HG03097 (cell line): ENCODE results near the gene FAM107B.
"Not testable (repeated sequence)": the region's sequence is repeated elsewhere in the genome, so short reads cannot be mapped to it uniquely, and the experiment has no call there.

ENCODE experiments used
- ATAC-seq: cut with Tn5 transposase; IDR thresholded peaks from one replicate; pipeline ENCODE4 v1.9.1; 2021; ENCODE audit not compliant: unreplicated experiment, low FRiP score

The FAM107B gene

DNA sequence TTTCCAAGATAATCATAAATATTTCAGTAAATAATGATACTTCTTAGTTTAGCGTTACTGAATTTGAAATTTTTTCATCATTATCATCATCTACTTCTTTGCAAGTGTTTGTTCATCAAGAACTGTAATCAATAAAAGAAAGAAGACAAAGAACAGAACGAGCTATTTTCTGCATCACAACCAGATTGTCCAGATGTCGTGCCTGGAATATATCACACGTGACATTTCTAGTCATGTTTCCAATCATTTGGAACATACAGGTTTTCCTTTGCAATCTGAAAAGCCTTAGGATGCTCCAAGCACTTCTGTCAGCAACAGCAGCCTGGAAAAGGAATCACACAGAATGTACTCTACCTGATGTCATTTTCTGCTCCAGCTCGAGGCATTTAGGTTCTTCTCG lies 107.4 kb downstream of the FAM107B start:
- ATAC-seq: no peak

DNA sequence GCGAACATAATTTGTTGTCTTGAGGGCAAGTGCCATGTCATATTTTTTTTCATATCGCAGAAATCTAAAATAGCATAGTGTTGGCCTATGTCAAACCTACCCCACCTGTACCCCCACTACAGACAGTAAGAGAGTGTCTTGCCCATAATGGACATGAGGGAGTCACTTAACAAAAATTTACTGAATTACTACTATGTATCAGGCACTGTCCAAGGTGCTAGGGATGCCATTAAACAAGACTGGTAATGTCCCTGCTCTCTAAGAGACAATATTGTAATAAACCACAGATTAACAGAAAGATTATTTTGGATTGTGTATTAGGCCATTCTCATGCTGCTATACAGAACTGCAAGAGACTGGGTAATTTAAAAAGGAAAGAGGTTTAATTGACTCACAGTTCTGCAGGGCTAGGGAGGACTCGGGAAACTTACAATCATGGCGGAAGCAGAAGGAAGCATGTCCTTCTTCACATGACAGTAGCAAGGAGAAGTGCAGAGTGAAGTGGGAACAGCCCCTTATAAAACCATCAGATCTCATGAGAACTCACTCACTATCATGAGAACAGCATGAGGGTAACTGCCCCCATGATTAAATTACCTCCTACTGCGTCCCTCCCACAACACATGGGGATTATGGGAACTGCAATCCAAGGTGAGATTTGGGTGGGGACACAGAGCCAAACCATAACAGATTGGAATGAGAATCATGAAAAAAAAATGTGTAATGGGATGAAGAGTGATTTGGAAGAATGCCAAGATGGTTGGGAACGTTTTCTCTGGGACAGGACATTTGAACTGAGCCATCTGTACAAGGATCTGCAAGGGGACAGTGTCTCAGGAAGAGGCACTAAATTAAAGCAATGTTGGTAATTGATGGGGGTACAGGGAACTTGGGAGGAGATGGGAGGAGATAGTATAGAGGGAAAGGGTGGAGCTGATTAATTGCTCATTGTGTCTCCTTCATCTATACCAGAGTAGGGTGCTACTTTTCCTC lies 108.5 kb downstream of the FAM107B start:
- no peak for ATAC-seq

DNA sequence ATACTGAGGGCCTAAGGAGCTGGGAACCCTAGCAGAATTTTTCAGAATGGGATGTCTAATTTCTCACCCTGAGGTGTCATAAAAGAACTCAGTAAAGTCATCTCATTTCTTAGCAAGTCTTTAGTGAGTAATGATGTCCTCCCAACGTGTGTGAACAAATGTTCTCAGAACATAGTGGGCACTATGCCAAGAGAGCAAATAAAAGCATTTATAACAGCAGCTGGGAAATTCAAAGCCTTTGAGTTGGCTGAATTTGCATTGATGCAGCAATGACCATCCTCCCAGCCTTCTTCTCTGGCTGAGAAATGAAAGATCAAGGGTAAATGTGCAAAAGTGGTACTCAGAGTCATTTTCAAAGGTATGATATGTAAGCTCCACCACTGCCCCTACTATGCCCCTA lies 109.4 kb downstream of the FAM107B start:
- no peak for ATAC-seq

DNA sequence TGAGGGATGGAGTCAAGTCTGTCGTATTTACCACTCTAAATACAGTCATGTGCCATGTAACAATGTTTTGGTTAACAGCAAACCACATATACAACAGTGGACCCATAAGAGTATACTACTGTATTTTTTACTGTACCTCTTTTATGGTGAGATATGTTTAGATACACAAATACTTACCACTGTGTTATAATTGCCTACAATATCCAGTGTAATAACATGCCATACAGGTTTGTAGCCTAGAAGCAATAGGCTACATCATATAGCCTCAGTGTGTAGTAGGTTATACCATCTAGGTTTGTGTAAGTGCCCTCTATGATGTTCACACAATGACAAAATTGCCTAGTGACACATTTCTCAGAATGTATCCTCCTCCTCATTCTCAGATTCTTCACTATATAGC lies 110.4 kb downstream of the FAM107B start:
- ATAC-seq: no peak

DNA sequence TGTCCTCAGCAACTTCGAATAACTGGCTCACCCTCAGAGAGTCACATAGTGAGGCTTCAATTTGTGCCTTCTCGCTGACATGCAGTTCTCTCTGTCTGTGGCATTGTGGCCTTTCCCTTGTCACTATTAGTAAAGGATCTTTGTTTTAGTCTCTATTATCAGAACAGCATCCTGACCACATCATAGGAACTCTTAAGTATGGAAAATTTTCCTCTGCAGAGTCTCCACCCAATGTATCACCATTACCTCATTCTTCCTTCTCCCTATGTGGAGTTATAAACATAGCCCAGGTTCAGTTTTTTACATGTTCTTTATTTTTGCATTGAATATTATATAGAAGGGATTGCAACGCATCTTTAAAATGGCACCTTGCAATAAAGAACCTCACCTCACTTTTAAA lies 112.9 kb downstream of the FAM107B start:
- no peak for ATAC-seq

DNA sequence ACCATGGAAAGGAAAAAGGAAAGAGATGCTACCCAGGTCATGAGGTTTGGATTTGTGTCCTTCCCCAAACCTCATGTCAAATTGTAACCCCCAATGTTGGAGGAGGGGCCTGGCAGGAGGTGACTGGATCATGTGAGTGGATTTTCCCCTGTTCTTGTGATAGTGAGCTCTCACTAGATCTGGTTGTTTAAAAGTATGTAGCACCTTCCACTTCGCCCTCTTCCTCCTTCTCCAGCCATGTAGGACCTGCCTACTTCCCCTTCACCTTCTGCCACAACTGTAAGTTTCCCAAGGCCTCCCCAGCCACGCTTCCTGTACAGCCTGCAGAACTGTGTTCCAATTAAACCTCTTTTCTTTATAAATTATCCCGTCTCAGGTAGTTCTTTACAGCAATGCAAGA lies 113.9 kb downstream of the FAM107B start:
- ATAC-seq: no peak

DNA sequence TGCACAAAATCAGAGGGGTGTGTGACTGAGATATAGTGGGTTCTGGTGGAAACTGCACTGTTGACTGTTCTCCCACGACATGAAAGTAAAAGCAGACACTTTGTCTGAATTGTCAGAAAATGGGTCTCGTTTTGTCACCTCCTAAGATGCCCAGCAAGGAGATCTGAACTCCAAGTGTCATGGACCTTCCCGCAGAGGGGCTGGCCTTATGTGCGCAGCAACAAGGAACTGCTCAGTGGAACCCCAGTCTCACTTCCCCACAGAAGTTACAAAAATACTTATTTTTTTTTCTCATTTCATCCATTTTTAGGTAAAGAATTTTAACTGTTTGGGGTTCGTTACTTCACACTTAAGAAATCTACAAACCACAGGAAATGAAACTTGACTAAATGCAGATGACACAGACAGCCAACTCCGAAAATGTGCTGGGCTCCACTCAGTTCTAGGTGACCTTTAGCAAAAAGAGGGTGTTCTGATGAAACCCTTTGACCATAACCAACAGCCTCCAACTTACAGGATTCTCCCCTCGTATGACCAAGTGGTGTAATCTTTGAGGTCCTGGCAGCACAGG lies 115.0 kb downstream of the FAM107B start:
- ATAC-seq: peak; percentile 80

DNA sequence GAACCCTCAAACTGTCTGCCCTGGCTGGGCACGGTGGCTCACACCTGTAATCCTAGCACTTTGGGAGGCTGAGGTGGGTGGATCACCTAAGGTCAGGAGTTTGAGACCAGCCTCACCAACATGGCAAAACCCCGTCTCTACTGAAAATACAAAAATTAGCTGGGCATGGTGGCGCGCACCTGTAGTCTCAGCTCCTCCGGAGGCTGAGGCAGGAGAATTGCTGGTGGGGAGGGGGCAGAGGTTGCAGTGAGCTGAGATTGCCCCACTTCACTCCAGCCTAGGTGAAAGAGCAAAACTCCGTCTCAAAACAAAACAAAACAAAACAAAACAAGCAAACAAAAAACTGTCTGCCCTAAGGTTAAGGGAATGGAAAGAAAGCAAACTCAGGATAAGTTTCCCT lies 115.6 kb downstream of the FAM107B start:
- not testable (repeated sequence) for ATAC-seq

DNA sequence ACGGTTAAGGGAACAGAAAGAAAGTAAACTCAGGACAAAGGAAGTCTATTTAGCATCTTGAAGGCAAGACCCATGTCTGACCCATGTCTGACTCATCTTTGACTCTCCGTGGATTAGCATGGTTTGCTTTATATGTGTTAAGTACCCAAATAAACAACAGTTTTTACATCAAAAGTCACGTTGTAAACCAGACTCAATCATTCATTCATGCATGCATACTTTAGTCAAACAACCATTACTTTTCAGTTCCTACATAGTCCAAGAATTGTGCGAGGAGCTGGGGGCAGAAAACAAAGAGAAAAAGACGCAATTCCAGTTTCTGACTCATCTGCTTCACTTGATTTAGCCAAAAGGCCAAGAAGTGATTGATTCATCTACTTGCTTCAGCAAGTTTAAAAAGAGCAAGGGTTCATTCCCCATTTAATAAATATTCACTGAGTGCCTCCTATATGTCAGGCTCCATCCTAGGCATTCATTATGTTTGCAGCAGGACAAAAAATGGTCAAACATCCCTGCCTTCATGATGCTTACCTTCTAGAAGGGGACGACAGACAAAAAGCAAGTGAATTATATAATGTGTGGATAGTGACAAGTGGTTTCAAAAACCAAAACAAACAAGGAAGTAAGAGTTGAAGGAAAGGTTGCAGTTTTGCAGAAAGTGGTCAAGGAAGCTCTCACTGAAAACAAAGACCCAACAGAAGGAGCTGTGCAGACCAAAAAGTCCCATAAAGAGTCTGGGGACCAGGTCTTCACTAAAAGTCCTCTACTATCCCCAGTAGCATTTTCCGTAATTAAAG lies 116.2 kb downstream of the FAM107B start:
- no peak for ATAC-seq

DNA sequence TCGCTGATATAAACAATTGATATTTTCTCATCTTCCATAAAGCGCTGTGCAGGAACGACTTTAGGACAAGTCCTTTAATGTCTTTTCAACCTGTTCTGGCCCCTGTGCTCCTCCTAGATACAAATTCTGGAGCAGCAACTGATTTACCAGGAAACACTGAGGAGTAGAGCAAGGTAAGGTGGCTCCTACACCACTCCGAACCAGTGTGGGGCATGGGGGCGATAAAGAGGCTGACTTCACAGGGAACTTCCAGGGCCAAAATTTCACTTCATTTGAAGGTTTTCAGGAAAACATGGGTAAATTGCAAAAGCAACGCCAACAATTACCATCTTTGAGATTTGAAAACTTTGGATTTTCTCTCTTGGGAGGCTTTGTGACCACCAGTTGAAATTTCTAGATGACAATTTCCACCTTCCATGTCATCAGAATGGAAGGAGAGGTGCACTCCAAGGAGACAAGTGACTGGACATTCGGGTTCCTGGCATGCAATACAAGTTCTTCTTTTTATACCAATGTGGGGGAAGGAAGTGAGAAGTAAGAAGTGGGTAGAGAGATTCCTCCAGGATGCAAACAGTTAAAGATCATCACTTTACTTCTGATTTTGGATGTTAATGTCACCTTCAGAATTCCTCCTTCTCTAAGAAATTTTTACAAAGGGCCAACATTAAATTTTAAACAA lies 118.5 kb downstream of the FAM107B start:
- ATAC-seq: no peak

DNA sequence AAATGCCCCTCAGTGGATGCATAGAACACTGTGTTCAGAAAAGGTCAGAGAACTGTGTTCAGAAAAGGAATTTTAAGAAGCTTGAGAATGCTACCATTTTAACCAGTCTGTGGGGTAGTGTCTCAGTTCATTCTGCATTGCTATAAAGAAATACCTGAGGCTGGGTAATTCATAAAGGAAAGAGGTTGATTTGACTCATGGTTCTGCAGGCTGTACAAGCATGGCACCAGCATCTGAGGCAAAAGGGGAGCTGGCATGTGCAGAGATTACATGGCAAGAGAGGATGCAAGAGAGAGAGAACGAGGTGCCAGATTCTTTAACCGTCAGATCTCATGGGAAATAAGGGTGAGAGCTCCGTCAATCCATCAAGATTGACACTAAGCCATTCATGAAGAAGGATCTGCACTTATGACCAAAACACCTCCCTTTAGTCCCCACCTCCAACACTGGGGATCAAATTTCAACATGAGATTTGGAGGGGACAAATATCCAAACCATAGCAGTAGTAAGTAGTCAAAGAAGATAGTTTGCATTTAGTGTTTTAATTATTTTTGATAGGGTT lies 119.8 kb downstream of the FAM107B start:
- ATAC-seq: no peak

DNA sequence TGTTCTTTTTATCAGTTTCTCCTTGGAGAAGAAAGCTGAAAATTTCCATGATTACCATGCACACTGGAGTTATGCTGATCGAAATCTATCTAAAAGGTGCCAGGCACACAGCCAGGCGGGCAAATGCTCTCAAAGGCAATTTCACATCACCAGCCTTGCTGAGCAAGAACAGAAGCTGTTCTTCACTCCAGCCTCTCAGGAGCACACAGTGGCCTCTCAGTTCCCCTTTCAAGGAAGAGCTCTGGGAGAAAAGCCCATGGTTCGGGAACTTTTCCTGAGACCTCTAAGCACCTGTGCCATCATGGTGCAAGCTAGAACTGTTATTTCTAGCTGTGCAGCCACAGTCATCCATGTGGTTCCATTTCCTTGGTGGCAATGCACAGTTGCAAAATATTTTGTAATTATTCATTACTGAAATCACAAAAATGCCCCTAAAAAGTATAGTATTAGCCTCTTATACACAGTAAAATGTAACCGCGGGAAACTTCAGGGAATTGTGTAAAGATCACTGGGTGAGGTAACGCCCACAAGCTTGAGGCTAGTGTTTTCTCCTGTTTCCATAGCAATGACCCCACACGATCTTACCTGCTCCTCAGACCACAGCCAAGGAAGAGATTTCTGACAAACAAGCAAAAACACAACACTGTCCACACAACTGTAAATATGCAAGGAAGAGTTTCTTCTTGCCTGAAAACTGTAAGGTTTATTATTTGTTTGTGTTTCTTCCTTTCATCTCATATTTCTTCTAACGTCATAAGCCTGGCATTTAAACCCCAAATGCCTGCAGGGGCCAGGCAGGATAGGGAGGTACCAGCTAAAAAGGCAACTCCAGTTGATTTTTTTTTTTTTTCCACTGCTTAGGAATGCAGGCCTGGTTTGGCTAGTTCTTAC lies 121.2 kb downstream of the FAM107B start:
- no peak for ATAC-seq

DNA sequence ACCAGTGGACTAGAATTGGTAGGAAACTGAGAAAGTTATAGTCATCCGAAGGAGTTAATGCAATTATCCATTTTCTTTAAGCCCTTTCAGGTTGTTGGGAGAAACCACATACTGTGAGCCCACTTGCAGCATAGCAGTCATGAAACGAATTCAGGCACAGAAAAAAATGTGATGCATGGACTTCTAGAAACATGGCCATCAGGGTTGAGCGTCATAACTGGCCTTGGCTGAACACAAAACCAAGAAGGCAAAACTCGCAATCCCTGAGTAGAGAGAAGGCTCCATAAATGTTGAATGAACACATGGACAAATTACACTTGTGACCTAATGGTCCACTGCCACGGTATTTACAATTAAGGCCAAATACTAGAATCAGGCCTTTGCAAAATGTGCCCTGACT lies 121.9 kb downstream of the FAM107B start:
- ATAC-seq: no peak

DNA sequence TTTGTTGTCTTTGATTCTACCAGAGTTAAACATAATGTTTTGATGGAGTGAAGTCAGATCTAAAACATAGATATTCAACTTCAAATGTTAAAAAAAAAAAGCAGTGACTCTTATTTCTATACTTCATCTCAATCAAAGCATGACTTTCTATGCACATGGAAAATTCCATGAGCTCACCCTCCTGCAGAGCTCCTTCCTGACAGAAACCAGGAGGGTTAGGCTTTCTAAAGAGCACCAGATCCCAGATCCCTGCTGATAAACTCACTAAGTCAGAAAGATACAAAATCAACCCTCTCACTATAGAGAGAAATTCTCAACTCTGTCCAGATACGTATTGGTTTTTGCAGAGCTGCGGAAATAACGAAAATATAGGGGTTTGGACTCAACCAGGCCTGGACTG lies 122.6 kb downstream of the FAM107B start:
- no peak for ATAC-seq

DNA sequence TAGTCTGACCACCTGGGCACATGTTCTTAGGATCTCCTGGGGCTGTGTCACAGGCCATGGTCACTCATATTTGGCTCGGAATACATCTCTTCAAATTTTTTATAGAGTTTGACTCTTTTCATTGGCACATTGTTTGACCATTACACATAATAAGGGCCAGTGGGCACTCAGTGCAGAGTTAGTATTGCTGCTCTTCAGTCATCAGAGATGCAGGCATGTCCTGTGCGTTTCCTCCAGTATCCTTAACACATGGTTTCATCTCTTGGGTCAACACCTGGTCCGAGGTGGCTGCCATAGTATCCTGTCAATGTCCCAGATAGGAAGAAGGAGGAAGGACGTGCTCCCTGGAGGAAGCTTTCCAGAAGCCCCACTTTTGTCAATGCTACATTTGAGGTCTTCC lies 125.0 kb downstream of the FAM107B start:
- ATAC-seq: no peak

DNA sequence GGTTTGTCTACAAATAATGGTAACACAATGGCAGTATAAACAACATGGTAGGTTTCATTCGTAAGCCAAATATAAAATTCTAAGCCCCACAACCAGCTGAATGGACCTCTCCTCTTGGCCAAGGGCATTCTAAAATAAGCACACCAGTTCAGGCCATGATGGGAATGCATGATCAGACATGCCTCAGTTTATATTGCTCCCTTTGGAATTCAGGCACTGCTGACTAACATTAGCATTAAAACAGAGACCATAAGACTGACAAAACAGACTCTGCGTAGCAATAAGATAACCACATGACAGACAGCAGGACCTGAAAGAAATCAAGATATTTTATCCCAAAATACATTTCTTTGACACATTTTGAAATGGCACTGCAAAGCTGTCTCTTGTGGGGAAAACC lies 125.8 kb downstream of the FAM107B start:
- ATAC-seq: no peak

DNA sequence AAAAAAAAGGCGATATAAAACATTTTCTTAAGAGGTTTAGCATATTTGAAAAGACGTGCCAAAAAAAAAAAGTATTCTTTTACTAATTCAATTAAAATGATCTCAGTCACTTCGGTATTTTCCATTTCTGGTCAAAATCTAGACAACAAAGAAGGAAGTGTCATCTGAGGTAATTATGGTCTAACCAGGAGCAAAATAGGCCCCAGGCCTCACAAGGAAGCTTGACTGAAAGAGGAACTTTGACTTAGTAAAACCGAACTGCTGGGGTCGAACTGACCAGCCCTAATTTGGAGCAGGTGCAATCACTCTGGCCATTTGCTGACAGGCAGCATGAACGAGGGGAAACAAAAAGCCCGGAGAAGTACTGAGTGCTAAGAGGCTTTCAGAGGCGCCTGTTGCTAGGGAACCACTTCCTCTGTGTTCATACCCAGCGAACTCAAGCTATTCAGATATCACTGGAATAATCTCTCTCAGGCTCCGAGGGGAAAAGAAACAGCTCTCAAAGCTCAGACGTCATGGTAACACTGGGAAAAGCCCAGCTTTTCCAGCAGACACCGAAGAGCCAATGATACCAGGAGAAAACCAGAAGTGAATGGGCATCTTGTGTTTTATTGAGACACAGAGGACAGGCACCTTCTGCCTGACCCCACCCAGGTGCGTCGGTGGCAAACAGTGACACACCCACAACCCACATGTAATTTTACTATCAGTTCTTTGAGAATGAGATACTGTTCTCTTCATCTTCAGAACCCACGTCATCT lies 126.5 kb downstream of the FAM107B start:
- ATAC-seq: peak; percentile 91

DNA sequence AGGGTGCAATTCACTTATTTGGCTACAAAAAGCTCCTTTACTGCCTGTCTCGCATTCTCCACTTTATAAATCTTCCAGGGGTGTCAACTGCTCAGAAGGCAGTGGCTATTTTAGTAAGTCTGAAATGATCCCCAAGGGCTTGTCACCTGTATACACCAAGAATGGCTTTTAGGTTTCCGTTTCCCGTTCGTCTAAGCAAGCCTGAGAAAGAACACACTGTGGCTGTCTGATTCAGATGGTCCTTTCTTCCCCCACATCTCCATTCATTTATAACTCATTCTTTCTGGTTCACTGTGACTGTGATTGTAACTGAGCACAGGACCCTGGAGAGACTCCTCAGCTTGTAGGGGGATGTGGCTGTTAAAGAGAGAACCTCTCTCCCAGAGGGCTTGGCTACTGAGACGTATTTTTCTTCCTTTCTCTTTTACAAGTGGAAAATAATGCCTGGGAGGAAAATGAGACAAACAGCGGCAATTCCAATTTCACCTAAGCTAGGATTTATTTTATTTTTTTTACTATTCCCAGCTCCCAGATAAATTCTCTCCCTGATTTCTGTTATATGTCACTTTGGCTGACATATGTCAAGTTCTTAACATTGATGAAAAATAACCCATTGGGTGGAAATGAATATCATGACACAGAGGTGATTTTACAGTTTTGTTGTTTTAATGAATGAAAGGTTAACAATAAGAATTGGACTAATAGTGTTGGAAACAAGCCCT lies 129.3 kb downstream of the FAM107B start:
- ATAC-seq: peak; percentile 26
